Heart left ventricle (tissue), 16 donors: ENCODE measurements around the gene CDCA5. TPM values are rescaled to one million over a fixed set of nuclear protein-coding genes. Genes with fewer than 3 reads are reported as not detected.

ENCODE experiments used
- ATAC-seq, 4 donors: fragments of 200-7000 bp; cut with Tn5 transposase; one replicate each; pipeline ENCODE4 v1.9.1; 2020 to 2022; ENCODE audit warnings: moderate library complexity in 4 of 4, mild to moderate bottlenecking in 3 of 4, moderate number of reproducible peaks in 1 of 4
- DNase-seq, 5 donors: peaks; one replicate each; pipeline ENCODE4 v3.0.0-alpha.2; 2020
- H3K27ac ChIP-seq, 12 donors: fragments of 200-600 bp; sonication (generic) in 4 of 12; one replicate each; pipeline versions ENCODE4 v1.5.0 to v1.8.0; 2016 to 2022; ENCODE audit warnings: mild to moderate bottlenecking in 2 of 12
- H3K27me3 ChIP-seq, 9 donors: fragments of 200-600 bp; sonication (generic) in 2 of 9; one replicate each; pipeline versions ENCODE4 v1.5.1 to v1.8.0; 2016 to 2022; ENCODE audit warnings: mild to moderate bottlenecking in 3 of 9
- H3K36me3 ChIP-seq, 9 donors: fragments of 200-600 bp; sonication (generic) in 2 of 9; one replicate each; pipeline versions ENCODE4 v1.5.0 to v1.8.0; 2018 to 2022; ENCODE audit warnings: mild to moderate bottlenecking in 2 of 9
- H3K4me1 ChIP-seq, 12 donors: fragments of 200-600 bp; sonication (generic) in 4 of 12; one replicate each; pipeline versions ENCODE4 v1.5.0 to v1.8.0; 2016 to 2022; ENCODE audit warnings: mild to moderate bottlenecking in 3 of 12
- H3K4me3 ChIP-seq, 12 donors: fragments of 200-600 bp; sonication (generic) in 4 of 12; one replicate each; pipeline versions ENCODE4 v1.5.0 to v1.8.0; 2017 to 2022; ENCODE audit warnings: mild to moderate bottlenecking in 9 of 12, moderate library complexity in 4 of 12
- H3K9me3 ChIP-seq, 12 donors: fragments of 200-600 bp; sonication (generic) in 4 of 12; one replicate each; pipeline versions ENCODE4 v1.5.0 to v1.8.0; 2016 to 2022; ENCODE audit warnings: mild to moderate bottlenecking in 1 of 12
- CTCF ChIP-seq, 12 donors: fragments of 200-600 bp; sonication (generic) in 4 of 12; IDR thresholded peaks; one replicate each; pipeline versions ENCODE4 v1.5.0 to v1.8.0; 2018 to 2022; ENCODE audit warnings: antibody characterized with exemption in 12 of 12, mild to moderate bottlenecking in 5 of 12
- POLR2A ChIP-seq, 2 donors: fragments of 450-650 bp; IDR thresholded peaks; one replicate each; pipeline ENCODE4 v1.6.1; 2017; ENCODE audit warnings: antibody characterized with exemption in 2 of 2, mild to moderate bottlenecking in 2 of 2, moderate library complexity in 2 of 2
- whole genome bisulfite sequencing, 4 donors: extraction: QIAGEN DNeasy Blood & Tissue Kit in 2 of 4; methylation state at CpG; one replicate each; pipeline versions ENCODE4 v1.1.5 to v1.1.7; 2013 to 2018; 5-methylcytosine and 5-hydroxymethylcytosine counted together
- intact Hi-C, 10 donors: fragments of 100-400 bp; cut with DNase I; formaldehyde crosslinking; loops; one replicate each; pipeline versions ENCODE4 v1.11.1 to v1.14.2; 2022
- polyA plus RNA-seq, 2 donors: library from polyadenylated mRNA; stranded (reverse); fragments of 200-250 nt; gene quantifications; one replicate each; pipeline ENCODE4 v1.2.3, GENCODE V29; 2013
- total RNA-seq, 9 donors: library from RNA; depleted of rRNA in 2 of 9; stranded (reverse); fragments of >200 nt in 2 of 9; fragmentation: NEBNext Ultra II Directional in 3 of 9; extraction: Animal tissue kit (Norgen Biotek cat#: 25700) in 3 of 9; gene quantifications; one replicate each; pipeline versions ENCODE4 v1.1.0 to v1.2.4, GENCODE V29; 2016 to 2023
- donor health status: ischemic (EF 13 %, LVEDD 7.1; RV severe dilation, severe dysfunction).
- donor health status: healthy with polysubstance abuse.
- donor health status: DM: no; HTN: yes; CAD: no.
- donor health status: DM: no; HTN: no; CAD: no.
- donor health status: ischemic (EF 25% LVEDD 6.9; RV normal size, moderate dysfunction).
- donor health status: ischemic (EF 25% LVEDD 5.7; RV mildly dilated, moderate dysfunction).
- donor health status: healthy.
- donor health status: DM: yes; HTN: yes; CAD: no.
- donor health status: ischemic (EF 35%, LVEDD 5.7; RV mildly dilated, moderate dysfunction).
- donor health status: nonischemic (EF 11% LVEDD 7.7; RV severe dilation, severe dysfunction).
- donor health status: DM: yes; HTN: yes; CAD: no.
- donor health status: PGD.
- donor health status: ischemic (EF 29% LVEDD 5.4; RV normal size, mild dysfunction).
- donor health status: nonischemic (EF 23%, LVEDD 6.1; RV moderate dilation, normal function).

CDCA5 gene
- total and polyA plus RNA-seq, 11 donors = 0.38 to 11.6 (median 0.81) TPM

- Histone ChIP-seq H3K27me3 (no peaks in the 10 kb centered on the region), H3K27ac (no peak overlapping the region), H3K4me3 (no peak overlapping the region), H3K4me1 (no peaks in the 10 kb centered on the region), H3K9me3 (no peaks in the 10 kb centered on the region), H3K36me3 (no peaks in the 10 kb centered on the region)
- no peak for TF ChIP-seq POLR2A (IDR thresholded peaks at IDR 0.05)
- TF ChIP-seq CTCF (IDR thresholded peaks at IDR 0.05) = no peak
- ATAC-seq = no peak
- no peak for DNase-seq
- 70 to 92% (median 77%) methylated on average over 5 to 13 of the region's 13 CpGs for WGBS, 4 donors
- intact Hi-C loops = no loop called here
These were observed 25.8 kb downstream of the CDCA5 start for GRCh38 chr11:65058012-65058411.

GRCh38 chr11:65057526-65057925, 26.3 kb downstream of the CDCA5 start:
- no peaks in the 10 kb centered on the region for H3K9me3 ChIP-seq
- 89 to 92% (median 91%) methylated on average over 7 of the region's 7 CpGs for WGBS, 4 donors
- H3K4me3 ChIP-seq = no peak overlapping the region
- H3K4me1 ChIP-seq = no peaks in the 10 kb centered on the region
- intact Hi-C loops = no loop called here
- no peaks in the 10 kb centered on the region for H3K36me3 ChIP-seq
- DNase-seq = no peak
- no peaks in the 10 kb centered on the region for H3K27me3 ChIP-seq
- H3K27ac ChIP-seq = no peak overlapping the region
- TF ChIP-seq CTCF (IDR thresholded peaks at IDR 0.05) (no peak), POLR2A (IDR thresholded peaks at IDR 0.05) (no peak)
- no peak for ATAC-seq

GRCh38 chr11:65056999-65057398, 26.8 kb downstream of the CDCA5 start:
- intact Hi-C loops = no loop called here
- no peaks in the 10 kb centered on the region for H3K4me1 ChIP-seq
- TF ChIP-seq POLR2A (IDR thresholded peaks at IDR 0.05) (no peak), CTCF (IDR thresholded peaks at IDR 0.05) (no peak)
- 87 to 92% (median 88%) methylated on average over 6 of the region's 6 CpGs for WGBS, 4 donors
- H3K27me3 ChIP-seq = no peaks in the 10 kb centered on the region
- H3K27ac ChIP-seq = no peak overlapping the region
- no peak for ATAC-seq
- DNase-seq = no peak
- H3K36me3 ChIP-seq = no peaks in the 10 kb centered on the region
- no peak overlapping the region for H3K4me3 ChIP-seq
- no peaks in the 10 kb centered on the region for H3K9me3 ChIP-seq

- no peaks in the 10 kb centered on the region for H3K27me3 ChIP-seq
- intact Hi-C loops = no loop called here
- H3K4me1 ChIP-seq = no peaks in the 10 kb centered on the region
- H3K27ac ChIP-seq = no peak overlapping the region
- no peak overlapping the region for H3K4me3 ChIP-seq
- ATAC-seq = no peak
- no peaks in the 10 kb centered on the region for H3K36me3 ChIP-seq
- no peak for DNase-seq
- TF ChIP-seq CTCF (IDR thresholded peaks at IDR 0.05) (no peak), POLR2A (IDR thresholded peaks at IDR 0.05) (no peak)
- WGBS, 4 donors = 77 to 88% (median 85%) methylated on average over 1 of the region's 1 CpG
- no peaks in the 10 kb centered on the region for H3K9me3 ChIP-seq
These were observed 28.3 kb downstream of the CDCA5 start for GRCh38 chr11:65055538-65055937.
